ENCODE results near the gene SLC17A2.

- TF ChIP-seq, protein P1, sequence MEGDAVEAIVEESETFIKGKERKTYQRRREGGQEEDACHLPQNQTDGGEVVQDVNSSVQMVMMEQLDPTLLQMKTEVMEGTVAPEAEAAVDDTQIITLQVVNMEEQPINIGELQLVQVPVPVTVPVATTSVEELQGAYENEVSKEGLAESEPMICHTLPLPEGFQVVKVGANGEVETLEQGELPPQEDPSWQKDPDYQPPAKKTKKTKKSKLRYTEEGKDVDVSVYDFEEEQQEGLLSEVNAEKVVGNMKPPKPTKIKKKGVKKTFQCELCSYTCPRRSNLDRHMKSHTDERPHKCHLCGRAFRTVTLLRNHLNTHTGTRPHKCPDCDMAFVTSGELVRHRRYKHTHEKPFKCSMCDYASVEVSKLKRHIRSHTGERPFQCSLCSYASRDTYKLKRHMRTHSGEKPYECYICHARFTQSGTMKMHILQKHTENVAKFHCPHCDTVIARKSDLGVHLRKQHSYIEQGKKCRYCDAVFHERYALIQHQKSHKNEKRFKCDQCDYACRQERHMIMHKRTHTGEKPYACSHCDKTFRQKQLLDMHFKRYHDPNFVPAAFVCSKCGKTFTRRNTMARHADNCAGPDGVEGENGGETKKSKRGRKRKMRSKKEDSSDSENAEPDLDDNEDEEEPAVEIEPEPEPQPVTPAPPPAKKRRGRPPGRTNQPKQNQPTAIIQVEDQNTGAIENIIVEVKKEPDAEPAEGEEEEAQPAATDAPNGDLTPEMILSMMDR (conservative IDR thresholded peaks at IDR 0.05): no peak
- TF ChIP-seq EZH2 (IDR thresholded peaks at IDR 0.05; ENCODE audit: low read depth): no peak
Observed at GRCh38 chr6:25965058-25965457, 34.6 kb upstream of the SLC17A2 start.

Measured in PC-9 (cell line).